ENCODE measurements around the gene RYR2. TPM values are rescaled to one million over a fixed set of nuclear protein-coding genes. Genes with fewer than 3 reads are reported as not detected.

The RYR2 gene
- total RNA-seq, 3 donors from 2014 or later, result 0.16 to 0.59 (median 0.33) TPM

GRCh38 chr1:237029850-237030535 lies 12.0 kb upstream of the RYR2 start:
- Histone ChIP-seq H3K36me3 (no peaks in the 10 kb centered on the region), H3K9me3 (peaks cover 0 to 4% of the 10 kb centered on the region in 2 donors), H3K4me3 (no peak overlapping the region), H3K4me1 (no peaks in the 10 kb centered on the region), H3K27ac (no peak overlapping the region), H3K27me3 (peaks cover 0 to 3% of the 10 kb centered on the region in 2 donors)
- DNase-seq (ENCODE audit: low spot score in 2 of 2), result no peak
- intact Hi-C loops (cut with DNase I; ENCODE audit: low total_unique reads), result no loop called here
- TF ChIP-seq POLR2A (IDR thresholded peaks at IDR 0.05) (no peak), POLR2AphosphoS5 (IDR thresholded peaks at IDR 0.05) (no peak)
- TF ChIP-seq, protein P1, sequence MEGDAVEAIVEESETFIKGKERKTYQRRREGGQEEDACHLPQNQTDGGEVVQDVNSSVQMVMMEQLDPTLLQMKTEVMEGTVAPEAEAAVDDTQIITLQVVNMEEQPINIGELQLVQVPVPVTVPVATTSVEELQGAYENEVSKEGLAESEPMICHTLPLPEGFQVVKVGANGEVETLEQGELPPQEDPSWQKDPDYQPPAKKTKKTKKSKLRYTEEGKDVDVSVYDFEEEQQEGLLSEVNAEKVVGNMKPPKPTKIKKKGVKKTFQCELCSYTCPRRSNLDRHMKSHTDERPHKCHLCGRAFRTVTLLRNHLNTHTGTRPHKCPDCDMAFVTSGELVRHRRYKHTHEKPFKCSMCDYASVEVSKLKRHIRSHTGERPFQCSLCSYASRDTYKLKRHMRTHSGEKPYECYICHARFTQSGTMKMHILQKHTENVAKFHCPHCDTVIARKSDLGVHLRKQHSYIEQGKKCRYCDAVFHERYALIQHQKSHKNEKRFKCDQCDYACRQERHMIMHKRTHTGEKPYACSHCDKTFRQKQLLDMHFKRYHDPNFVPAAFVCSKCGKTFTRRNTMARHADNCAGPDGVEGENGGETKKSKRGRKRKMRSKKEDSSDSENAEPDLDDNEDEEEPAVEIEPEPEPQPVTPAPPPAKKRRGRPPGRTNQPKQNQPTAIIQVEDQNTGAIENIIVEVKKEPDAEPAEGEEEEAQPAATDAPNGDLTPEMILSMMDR (IDR thresholded peaks at IDR 0.05), result no peak

DNA sequence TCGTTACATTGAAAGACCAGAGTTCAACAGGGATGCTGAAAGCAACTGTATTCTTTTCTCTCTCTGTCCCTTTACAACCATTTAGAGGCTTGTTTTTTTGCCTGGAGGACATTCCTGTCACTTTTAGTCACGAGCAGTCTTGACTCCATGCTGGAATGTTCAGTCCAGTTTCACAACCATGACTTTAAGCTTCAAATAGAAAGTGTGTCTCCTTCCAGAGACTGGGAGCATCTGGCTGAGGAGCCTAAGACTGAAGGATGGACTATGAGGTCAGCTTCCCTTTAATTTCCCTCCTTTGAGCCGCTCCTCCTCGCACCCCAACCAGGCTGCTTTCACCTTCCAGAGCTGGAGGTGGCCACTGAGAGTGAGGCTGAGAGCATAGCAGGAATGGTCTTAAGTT lies 10.5 kb upstream of the RYR2 start:
- Histone ChIP-seq H3K27me3 (peaks cover 0 to 7% of the 10 kb centered on the region in 2 donors), H3K9me3 (peaks cover 0 to 4% of the 10 kb centered on the region in 2 donors), H3K4me1 (no peaks in the 10 kb centered on the region), H3K27ac (no peak overlapping the region), H3K36me3 (no peaks in the 10 kb centered on the region), H3K4me3 (no peak overlapping the region)
- no peak for DNase-seq (ENCODE audit: low spot score in 2 of 2)
- TF ChIP-seq POLR2AphosphoS5 (IDR thresholded peaks at IDR 0.05), result no peak
- TF ChIP-seq, protein P1 (IDR thresholded peaks at IDR 0.05), result no peak
- no peak for TF ChIP-seq POLR2A (IDR thresholded peaks at IDR 0.05)
- intact Hi-C loops (cut with DNase I; ENCODE audit: low total_unique reads), result no loop called here

DNA sequence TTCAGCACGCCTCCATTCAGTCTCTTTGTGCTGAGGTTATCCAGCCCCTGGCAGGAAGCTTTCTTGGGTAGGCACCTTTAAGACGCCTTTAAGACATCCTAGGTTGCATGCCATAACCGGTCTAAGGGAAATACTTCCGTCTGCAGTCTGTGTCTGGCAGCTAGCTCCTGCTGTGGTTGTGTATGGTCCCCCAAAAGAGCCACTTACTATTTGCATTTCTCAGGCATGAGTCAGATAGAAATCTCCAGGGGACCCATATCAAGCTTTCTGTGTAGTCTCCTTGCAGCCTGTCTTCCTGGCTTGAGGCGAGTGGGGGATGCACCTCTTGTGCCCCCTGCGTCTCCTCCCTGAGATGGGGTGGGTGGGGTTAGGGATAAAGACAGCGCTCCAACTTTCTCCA lies 10.0 kb upstream of the RYR2 start:
- no peak for TF ChIP-seq POLR2AphosphoS5 (IDR thresholded peaks at IDR 0.05)
- TF ChIP-seq POLR2A (IDR thresholded peaks at IDR 0.05), result no peak
- TF ChIP-seq, protein P1 (IDR thresholded peaks at IDR 0.05), result no peak
- intact Hi-C loops (cut with DNase I; ENCODE audit: low total_unique reads), result no loop called here
- Histone ChIP-seq H3K27ac (no peak overlapping the region), H3K27me3 (peaks cover 0 to 7% of the 10 kb centered on the region in 2 donors), H3K9me3 (peaks cover 0 to 4% of the 10 kb centered on the region in 2 donors), H3K4me1 (no peaks in the 10 kb centered on the region), H3K4me3 (no peak overlapping the region), H3K36me3 (no peaks in the 10 kb centered on the region)
- DNase-seq (ENCODE audit: low spot score in 2 of 2), result no peak

DNA sequence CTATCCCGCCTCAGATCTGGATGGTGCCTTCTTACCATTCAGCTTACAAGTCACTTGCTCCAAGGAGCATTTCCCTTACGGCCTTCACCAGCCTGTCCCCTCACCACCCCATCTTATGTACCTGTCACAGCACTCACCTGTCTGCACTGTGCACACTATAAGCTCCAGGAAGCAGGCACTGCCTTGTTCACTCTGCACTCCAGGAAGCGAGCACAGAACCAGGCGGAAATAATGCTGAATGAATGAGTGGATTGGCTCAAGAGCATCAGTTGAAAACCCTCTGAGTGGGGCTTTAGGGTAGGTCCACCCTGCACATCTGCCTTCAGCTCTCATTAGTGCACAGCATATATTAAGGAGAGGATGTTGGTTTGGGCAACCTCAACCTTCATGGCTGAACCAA lies 8.9 kb upstream of the RYR2 start:
- no peak for DNase-seq (ENCODE audit: low spot score in 2 of 2)
- H3K4me1 ChIP-seq, result no peaks in the 10 kb centered on the region
- no peak overlapping the region for H3K27ac ChIP-seq
- H3K27me3 ChIP-seq, result peaks cover 0 to 8% of the 10 kb centered on the region in 2 donors
- H3K36me3 ChIP-seq, result no peaks in the 10 kb centered on the region
- peaks cover 0 to 4% of the 10 kb centered on the region in 2 donors for H3K9me3 ChIP-seq
- no peak overlapping the region for H3K4me3 ChIP-seq
- TF ChIP-seq POLR2AphosphoS5 (IDR thresholded peaks at IDR 0.05) (no peak), POLR2A (IDR thresholded peaks at IDR 0.05) (no peak)
- TF ChIP-seq, protein P1 (IDR thresholded peaks at IDR 0.05), result no peak
- intact Hi-C loops (cut with DNase I; ENCODE audit: low total_unique reads), result no loop called here

GRCh38 chr1:237033804-237034203 lies 8.2 kb upstream of the RYR2 start:
- H3K27me3 ChIP-seq, result peaks cover 0 to 14% of the 10 kb centered on the region in 2 donors
- H3K36me3 ChIP-seq, result no peaks in the 10 kb centered on the region
- TF ChIP-seq, protein P1 (IDR thresholded peaks at IDR 0.05), result no peak
- TF ChIP-seq POLR2A (IDR thresholded peaks at IDR 0.05) (no peak), POLR2AphosphoS5 (IDR thresholded peaks at IDR 0.05) (no peak)
- intact Hi-C loops (cut with DNase I; ENCODE audit: low total_unique reads), result no loop called here
- peaks cover 0 to 4% of the 10 kb centered on the region in 2 donors for H3K9me3 ChIP-seq
- no peak overlapping the region for H3K4me3 ChIP-seq
- H3K4me1 ChIP-seq, result no peaks in the 10 kb centered on the region
- DNase-seq (ENCODE audit: low spot score in 2 of 2), result no peak
- H3K27ac ChIP-seq, result no peak overlapping the region

All from breast epithelium (tissue), 4 donors.